ENCODE results near the gene ZNF768.

Gene ZNF768

GRCh38 chr16:30533748-30534367 is 7.5 kb upstream of the ZNF768 start:
- POLR2A ChIA-PET (ENCODE audit: low non-redundant PET) = interaction anchor here (0.7 to 1.5 kb wide), 3 partner anchors 25 to 104 kb away, joined by 3 to 5 read pairs (median 5); partner anchors contain the start of genes DCTPP1 and ZNF764

GRCh38 chr16:30533146-30533522 is 6.8 kb upstream of the ZNF768 start:
- TF ChIP-seq CTCF (conservative IDR thresholded peaks at IDR 0.05; ENCODE audit: low read depth) = no peak
- POLR2A ChIA-PET (ENCODE audit: low non-redundant PET) = no interaction called here
- CTCF ChIA-PET = interaction anchor here (0.6 kb wide), 1 partner anchor 91 kb away, joined by 3 read pairs; no protein-coding TSS in a partner anchor
- no peak for DNase-seq (ENCODE audit: low spot score)
- peak overlapping the region; percentile 89 for H3K27ac ChIP-seq

More at GRCh38 chr16:30533748-30534367, 7.5 kb upstream of the ZNF768 start:
- peak; percentile 11 for DNase-seq (ENCODE audit: low spot score)
- H3K27ac ChIP-seq = peak overlapping the region; percentile 89
- CTCF ChIA-PET = interaction anchor here (0.6 to 1.0 kb wide), 3 partner anchors 72 to 92 kb away, joined by 3 read pairs; no protein-coding TSS in a partner anchor
- no peak for TF ChIP-seq CTCF (conservative IDR thresholded peaks at IDR 0.05; ENCODE audit: low read depth)

DNA sequence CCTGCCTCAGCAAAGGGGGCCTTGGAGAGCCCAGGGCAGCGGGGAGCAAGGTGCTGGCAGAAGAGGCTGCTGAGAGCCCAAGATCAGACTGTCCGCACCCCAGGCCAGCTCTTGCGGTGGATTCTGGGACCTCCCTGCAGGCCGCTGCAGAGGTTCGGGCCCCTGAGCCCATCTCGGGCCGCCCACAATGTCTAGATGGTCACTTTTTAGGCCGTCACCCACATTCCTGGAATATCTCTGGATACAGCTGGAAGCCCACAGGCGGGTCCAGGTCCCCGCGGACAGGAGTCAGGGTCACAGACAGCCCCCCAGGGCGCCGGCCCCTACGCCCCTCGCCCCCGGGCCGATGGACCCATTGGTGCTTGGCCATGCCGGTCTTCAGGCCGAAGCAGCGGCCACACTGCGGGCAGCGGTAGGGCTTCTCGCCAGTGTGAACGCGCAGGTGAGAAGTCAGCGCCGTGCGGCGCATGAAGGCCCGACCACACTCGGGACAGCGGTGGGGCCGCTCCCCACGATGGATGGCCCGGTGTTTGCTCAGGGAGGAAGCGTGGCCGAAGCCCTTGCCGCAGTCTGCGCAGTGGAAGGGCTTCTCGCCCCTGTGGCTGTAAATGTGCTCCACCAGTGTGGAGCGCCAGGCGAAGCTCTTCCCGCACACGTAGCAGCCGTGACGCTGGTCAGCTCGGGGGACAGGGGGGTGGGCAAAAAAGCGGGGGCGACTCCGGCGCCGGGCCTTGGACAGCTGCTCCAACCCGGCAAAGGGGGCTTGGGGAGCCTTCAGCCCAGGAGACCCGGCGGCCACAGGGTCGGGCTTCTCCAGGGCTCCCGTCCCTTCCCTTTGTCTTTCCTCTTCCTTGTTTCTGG is 6.1 kb upstream of the ZNF768 start:
- ChIA-PET POLR2A (ENCODE audit: low non-redundant PET) (no interaction called here), CTCF (interaction anchor here (0.6 kb wide), 1 partner anchor 76 kb away, joined by 3 read pairs; no protein-coding TSS in a partner anchor)
- no peak for TF ChIP-seq CTCF (conservative IDR thresholded peaks at IDR 0.05; ENCODE audit: low read depth)
- DNase-seq (ENCODE audit: low spot score) = no peak
- H3K27ac ChIP-seq = peak overlapping the region; percentile 89

DNA sequence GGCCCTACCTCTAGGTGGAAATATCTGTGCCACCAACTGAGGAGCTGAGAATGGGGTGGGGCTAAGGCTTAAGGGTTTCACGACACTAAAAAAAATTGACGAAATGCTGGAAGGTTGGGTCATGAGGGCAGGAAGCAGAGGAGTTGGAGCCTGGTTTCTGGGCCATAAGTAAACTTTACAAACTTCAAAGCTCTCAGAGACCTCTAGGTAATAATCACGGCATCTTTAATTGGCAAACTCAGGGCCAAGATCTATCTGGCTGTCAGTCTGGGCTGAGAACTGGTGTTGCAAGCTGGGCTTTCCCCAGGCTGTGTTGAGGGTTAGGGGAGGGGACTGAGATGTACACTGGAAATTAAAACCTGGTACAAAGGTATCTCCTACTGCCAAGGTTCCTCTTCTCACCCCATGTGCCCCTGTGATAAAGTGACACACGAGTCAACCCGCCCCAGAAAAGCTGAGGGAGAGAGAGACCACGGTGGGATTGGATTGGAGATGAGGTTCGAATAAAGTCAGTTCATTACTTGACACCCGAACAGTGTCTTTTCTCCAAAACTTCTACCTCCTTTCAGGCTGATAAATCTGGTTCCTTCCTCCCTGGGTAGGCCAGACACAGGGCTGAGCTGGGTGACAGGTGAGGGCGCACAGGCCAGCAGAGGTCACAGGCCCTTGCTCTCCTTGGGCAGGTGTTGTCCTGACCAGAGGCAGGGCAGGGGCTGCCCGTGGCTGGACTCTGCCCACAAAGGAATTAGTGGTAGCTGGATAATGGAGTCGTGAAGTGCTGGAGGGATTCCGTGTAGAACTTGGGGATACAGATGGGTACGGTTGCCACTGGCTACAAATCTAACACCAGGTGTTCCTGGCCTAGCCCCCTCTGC is 4.0 kb upstream of the ZNF768 start:
- no peak for DNase-seq (ENCODE audit: low spot score)
- POLR2A ChIA-PET (ENCODE audit: low non-redundant PET) = no interaction called here
- H3K27ac ChIP-seq = peak overlapping the region; percentile 97
- no peak for TF ChIP-seq CTCF (conservative IDR thresholded peaks at IDR 0.05; ENCODE audit: low read depth)
- CTCF ChIA-PET = interaction anchor here (0.7 kb wide), 1 partner anchor 108 kb away, joined by 5 read pairs; no protein-coding TSS in a partner anchor

DNA sequence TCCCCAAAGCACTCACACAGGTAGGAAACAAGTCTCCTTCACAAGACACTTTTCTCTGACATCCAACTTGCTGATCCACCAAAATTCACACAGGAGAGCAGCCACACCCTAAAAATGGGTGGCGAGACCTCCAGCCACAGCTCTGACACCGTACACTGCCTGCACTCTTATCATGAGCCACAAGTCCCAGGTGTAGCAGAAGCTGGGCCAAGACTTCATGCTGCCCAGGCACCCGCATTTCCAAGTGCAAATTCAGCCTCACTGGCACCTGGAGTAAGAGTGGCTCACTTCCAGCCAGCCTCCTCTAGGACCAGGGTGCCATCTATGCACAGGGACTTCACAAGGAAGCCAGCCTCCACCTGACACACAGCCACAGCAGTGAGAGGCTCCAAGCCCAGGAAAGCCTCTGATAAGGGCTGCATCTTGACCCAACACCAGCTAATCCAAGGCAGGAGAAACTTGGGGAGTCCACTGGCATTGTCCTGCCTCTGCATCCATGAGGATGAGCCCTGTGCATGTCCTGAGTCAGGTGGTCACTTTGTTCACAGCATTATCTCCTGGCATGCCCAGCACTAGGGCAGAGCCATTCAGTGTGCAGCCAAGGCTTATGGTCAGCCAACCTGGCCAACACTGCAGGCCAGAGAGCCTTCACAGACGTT is 2.6 kb upstream of the ZNF768 start:
- TF ChIP-seq CTCF (conservative IDR thresholded peaks at IDR 0.05; ENCODE audit: low read depth) = no peak
- peak overlapping the region; percentile 97 for H3K27ac ChIP-seq
- POLR2A ChIA-PET (ENCODE audit: low non-redundant PET) = no interaction called here
- DNase-seq (ENCODE audit: low spot score) = no peak
- CTCF ChIA-PET = interaction anchor here (0.7 kb wide), 2 partner anchors 98 to 165 kb away, joined by 3 read pairs; no protein-coding TSS in a partner anchor

All from RWPE1 (cell line).